GM19468 (cell line): ENCODE measurements around the gene GRAMD1B.

ENCODE experiments used
- ATAC-seq: cut with Tn5 transposase; IDR thresholded peaks from one replicate; pipeline ENCODE4 v1.9.1; 2021; ENCODE audit warnings: mild to moderate bottlenecking, moderate library complexity, moderate number of reproducible peaks; ENCODE audit not compliant: unreplicated experiment; ENCODE audit errors: extremely low read depth

Gene GRAMD1B

DNA sequence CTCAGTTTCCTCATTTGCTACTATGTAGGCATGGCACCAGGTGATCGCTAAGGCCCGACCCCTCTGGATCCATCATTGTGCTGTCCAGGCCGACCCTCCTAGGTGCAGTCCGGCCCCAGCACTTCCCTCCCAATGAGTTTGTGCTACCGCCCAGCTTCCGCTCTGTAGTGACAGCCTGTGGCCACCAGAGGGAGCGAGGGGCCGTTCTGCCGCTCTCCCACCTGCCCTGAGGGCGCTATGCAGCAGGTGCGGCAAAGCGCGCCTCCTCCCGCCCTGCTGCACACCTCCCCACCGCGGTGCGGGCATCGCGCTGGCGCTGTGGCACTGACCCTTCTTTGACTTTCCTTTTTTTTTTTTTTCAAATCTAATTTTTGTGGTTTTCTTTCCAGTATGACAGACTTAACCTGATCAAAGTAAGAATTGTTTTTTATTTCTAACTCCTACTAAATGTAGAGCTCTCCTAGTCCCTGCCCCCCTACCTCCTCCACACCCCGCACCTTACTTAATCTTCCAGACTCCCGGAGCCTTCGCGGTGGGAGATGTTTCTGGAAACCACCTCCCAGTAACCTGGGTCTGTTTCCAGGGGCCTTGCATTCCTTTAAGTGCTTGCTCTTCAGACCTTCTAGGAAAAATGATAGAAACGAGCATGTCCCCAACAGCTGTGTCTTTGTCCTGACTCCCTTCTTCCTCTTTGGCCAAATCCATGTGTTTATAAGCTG is 150.6 kb downstream of the GRAMD1B start:
- ATAC-seq = peak; percentile 79

DNA sequence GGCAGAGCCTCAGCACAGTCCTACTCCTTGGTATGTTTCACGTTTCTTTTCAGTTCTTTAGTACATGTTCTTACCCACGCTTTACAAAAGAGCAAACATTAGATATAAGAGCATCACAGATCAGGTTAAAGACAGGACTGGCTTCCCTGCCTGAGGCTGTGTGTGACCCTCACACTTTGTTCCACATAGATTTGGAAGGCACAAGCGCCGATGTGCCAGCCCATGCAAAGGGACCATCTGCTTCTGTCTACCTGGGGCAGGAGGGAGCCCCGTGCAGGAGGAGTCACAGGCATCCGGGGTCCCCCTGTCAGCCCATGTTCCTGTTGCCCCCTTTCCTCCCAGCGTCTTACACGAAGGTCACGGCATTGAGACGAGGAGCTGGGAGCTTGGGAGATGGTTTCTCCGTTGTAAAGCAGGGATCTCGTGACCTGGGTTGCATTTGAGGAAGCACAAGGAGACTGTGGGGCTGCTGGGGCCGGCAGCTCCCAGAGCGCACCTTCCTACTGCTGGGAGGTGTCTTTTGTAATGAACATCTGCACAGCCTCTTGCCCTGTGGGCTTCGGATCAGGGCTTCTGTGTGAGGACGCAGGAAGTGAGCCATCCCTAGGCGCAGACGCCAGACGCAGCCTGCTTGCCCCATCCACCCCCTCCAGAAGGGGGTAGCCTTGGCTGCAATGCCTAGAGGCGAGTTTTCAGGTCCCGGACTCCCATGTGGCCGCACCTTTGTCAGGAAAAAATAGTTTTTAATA is 151.8 kb downstream of the GRAMD1B start:
- ATAC-seq = no peak

DNA sequence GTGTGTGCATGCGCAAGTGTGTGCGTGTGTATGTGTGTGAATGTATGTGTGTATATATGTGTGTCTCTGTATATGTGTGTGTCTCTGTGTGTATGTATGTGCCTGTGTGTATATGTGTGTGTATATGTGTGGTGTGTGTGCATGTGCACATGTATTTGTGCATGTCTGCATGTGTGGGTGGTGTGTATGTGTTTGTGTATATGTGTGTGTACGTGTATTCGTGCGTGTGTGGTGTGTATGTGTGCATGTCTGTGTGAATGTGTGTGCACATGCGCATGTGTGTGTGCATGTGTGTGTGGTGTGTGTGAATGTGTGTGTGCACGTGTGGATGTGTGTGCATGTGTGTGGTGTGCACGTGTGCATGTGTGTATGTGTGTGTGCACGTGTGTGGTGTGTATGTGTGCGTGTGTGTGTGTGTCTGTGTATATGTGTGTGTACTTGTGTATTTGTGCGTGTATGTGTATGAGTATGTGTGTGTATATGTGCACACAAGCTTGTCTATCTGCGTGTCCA is 153.0 kb downstream of the GRAMD1B start:
- ATAC-seq = no peak

DNA sequence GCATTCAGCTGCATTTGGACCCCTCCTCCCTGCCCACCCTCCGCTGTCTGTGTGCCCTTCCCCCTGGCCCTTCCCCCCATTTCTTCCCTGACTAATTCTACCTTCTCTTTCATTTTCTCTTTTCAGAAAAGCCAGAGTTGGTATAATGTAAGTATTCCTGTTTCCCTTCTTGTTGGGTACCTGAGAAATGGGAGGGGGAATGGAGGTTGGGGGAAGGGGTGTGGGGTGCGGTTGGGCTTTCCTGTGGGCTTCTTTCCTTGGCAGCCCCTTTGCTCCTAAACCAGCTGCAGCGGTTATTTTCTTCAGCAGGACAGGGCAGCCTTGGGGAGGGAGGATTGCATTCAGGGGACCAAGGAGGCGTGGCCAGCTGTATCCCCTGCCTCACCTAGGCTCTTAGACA is 154.1 kb downstream of the GRAMD1B start:
- no peak for ATAC-seq

DNA sequence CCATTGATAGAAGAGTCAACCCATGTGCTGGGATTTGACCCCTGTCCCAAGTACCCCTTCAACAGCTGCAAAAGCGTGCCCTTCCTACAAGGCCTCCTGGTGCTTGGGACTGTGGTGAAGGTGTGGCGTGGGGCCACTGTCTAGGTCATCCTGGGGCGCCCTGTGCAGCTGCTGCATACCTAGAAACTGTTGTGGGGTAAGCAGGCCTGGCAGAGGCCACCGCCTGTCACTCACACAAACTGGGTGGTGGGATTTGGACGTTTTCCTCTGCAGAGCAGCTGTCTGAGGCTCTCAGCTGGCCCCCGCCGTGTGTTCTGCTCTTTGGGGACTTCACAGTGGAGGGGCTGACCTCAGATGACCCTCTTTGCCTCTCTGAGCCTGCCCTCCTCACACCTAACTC is 154.7 kb downstream of the GRAMD1B start:
- no peak for ATAC-seq

DNA sequence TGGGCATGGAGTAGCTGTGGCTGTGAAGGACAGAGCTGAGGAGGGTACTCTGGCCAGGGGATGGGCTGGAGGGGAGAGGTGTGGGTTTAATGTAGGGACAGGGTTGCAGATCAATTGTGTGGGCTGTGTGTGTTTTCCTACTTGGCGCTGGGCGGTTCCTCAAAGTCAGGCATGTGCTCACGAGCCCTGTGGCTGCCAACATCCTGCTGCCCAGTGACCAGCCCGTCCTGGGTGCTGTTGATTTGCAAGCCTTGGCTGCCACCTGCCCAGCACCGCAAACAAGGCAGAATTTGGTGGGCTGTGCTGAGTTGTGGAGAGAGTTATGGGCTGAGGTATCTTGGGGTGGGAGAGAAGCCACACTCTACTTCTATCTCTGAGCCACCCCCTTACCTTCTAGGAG is 155.1 kb downstream of the GRAMD1B start:
- ATAC-seq = no peak

DNA sequence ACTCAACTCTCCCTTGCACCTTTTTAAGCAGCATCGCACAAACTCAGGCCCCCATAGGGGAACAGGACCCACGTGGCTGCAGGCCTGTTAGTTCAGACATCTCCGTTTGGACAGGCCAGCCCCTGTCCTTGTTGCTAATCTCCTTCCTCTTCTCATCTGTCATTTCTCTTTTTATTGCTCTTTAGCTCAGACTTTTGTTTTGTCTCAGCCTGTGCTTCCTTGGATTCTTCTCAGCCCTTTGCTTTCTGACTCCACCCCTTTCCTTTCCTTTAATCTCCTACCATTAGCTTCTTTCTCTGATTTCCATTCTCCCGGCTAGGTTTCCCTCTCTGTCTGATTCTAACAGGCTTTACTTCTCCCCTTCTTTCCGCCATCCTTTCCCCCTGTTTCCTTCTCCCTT is 155.6 kb downstream of the GRAMD1B start:
- no peak for ATAC-seq

DNA sequence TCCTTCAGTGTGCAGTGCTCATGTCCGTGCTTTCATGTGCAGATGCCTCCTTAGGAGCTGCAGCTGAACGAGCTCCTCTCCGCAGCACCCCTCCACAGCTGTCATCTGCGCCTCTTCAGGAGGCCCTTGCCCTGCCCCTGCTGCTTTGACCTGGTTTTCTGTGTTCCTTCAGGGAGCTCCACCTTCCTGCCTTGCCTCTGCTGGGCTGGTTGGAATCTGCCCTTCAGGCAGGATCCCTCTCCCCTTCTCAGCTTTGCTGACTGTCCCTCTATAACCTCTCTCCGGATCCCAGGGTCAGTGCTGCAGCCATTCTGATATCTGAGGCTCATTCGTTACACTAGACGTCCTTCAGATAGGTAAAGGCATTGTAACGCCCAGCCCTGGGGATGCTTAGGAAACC is 156.5 kb downstream of the GRAMD1B start:
- no peak for ATAC-seq

DNA sequence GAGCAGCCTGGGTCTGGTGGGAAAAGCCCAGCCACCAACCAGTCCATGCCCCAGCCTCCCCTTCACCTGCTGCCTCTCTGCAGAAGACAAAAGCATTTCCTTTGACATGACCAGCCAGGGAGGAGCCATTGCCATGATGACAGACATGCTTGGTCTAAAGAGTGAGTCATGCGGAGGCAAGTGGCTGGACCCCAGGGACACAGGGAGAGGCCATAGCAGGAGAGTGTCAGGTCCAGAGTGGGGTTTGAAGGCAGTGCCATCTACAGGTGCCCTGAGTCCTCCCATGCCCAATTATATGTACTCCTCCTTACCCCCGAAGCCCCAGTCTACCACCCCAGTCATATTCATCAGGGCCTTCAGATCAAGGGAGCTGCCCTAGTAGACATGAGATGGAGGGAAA is 157.0 kb downstream of the GRAMD1B start:
- no peak for ATAC-seq

DNA sequence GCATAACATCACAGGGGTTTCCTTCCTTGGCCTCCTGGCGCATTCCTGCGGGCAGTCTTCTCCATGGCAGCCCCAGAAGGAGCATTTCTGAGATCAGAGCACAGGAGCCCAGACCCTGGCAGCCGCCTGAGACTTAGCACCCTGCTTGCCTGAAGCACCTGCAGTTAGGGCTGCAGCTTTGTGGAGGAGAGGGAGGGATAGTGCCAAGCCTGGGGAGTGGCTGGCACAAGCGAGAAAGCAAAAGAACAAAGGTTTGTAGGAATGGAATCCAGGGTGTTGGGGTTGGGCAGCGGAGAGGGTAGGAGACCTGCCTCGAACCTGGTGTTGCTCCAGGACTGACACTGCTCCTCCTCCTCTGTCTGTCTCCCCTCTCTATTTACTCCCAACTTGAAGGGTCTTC is 157.5 kb downstream of the GRAMD1B start:
- ATAC-seq = no peak

DNA sequence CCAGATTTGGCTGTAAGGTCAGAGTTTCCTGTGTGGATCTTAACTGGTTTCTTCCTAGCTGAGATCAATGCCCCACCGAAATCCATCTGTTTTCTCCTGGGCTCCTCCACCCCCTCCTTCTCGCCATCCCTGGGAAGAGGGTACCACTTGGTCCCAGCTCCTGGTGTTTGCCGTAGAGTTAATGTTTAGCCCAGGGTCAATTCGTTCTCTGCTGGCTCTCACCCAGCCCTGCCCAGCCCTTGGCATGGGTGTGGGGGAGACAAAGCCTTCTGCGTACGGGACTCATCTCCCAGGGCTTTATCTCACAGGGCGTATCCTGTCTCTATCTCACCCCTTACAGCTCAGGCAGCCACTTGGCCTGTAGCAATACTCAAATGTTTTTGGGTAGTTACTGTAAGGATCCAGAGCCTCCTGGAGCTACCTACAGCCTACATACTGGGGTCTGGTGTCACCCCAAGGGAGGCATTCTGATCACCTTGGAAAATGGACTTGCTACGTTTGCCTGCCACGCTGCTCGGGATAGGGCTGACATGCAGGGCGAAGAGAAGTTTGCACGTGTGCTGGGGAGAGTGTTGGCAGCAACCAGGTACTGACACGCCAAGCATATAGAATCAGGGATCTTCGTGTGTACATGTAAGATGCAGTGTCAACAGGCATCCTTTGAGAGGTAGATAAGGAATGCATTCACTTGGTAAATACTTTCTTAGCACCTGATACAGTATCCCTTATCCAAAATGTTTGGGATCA is 158.2 kb downstream of the GRAMD1B start:
- no peak for ATAC-seq

DNA sequence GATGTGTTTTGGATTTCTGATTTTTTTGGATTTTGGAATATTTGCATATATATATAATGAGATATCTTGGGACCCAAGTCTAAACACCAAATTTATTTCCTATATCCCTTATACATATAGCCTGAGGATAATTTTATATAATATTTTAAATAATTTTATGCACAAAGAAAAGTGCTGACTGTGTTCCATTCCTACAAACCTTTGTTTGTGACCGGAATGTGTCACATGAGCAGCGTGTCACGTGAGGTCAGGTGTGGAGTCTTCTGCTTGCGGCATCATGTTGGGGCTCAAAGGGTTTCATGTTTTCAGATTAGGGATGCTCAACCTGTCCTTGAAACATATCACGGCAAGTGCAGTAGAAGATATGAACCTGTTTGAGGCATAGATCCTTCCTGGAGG is 158.8 kb downstream of the GRAMD1B start:
- ATAC-seq = no peak

DNA sequence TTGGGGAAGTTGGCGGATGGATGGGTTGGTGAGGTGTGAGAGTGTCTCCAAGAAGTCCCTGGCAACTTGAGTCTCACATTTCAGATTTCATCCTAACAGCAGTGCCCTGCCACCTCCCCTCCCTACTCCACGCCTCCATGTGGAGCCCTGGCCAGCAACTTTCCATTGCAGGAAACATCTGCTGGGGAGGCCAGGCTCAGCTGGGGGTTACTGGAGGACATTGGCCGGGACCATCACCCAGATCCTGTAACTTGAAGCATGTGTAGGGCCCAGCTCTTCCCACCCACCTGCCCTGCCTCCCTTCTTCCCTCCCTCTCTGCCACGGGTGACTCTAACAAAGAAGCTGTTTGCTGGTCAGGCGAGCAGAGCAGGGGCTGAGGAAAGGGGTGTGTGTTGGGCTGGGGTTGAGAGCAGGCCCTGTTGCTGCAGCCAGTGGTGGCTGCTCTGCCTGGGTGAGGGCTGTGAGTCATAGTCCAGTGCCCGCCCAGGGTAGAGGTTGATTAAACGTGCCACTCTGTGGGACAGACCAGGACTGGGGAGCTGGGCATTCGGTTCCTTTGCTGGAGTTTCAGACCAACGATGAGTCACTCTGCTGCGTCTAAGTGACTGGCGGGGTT is 160.3 kb downstream of the GRAMD1B start:
- no peak for ATAC-seq

DNA sequence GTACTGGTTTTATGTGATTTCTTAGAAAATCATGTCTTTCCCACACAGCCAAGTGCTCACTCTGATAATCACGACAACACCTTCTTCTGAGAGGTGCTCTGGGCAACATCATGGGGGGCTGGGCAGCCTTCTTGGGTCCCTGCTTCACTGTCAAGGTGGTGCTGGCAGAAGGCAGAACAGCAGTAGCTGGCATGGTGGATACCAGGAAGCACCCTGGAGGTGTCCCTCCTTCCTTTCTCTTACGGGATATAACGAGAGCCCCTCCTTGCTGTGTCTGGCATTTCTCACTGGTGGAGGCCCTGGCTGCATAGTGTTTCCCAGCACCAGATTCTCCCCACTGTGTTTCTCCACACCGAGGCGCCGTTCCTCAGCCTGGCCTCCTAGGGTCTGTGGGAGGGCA is 163.5 kb downstream of the GRAMD1B start:
- ATAC-seq = no peak

DNA sequence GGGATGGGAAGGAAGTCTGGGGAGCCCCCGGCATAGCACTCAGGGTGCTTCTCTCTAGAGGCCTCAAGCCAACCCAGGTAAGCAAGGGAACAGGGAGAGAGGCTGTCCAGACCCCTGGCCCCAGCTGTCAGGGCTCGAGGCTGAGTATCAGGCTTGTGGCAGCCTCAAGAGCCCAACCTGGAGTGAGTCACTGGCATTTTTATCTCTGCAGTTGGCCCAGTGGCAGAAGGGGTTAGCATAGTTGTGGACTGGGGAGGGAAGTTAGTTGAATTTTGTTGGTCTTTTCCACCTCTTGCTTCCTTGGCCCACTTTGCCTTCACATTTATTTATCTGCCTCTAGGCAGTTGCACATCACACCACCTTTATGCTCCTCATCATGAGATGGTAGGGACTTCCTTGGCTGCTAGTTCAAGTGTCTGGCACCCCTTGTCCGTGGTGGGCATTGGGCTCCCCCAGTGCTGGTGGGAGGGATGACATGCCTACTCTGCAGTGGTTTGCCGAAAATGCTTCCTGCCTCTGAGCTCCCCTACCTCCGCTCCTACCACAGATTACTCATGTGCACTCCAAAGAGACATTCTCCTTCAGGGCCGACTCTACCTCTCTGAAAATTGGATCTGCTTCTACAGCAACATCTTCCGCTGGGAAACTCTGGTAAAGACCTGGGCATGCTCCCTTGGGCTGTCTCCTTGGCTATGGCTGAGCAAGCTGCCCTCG is 164.3 kb downstream of the GRAMD1B start:
- ATAC-seq = no peak

DNA sequence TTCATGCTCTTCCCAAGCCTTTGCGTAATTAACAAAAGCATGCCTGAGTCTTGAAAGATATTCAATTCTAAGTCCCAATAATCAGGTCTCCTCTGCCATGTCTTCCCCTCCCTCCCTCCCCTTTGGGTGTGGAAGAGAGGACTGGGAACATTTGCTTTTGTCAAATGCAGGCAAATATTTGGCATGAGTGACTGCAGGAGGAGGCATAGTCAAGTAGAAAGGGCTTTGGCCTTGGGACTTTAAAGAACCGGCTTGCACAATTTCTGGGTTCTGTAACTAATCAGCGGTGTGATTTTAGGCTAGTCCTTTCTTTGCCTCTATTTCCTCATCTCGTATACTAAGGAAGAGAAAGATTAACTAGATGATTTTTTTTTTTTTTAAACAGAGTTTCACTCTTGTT is 164.9 kb downstream of the GRAMD1B start:
- no peak for ATAC-seq

DNA sequence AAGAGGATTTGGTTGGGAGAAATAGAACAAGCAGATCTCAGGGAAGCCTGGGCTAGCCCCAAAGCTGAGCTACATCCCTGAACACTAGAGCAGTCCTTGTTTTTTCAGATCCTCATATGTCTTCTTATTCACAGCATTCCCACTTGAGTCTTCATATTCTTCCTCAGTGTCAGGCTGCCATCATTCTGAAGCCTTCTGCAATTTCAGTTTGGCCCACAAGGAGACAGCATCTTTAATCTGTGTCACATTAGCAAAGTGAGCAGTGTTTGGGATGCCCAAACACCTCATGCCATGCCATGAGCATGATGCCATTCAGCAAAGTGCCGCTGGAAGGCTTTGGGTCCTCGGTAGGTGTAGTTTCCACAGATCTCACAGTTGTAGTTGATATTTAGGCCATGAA is 167.8 kb downstream of the GRAMD1B start:
- ATAC-seq = no peak

DNA sequence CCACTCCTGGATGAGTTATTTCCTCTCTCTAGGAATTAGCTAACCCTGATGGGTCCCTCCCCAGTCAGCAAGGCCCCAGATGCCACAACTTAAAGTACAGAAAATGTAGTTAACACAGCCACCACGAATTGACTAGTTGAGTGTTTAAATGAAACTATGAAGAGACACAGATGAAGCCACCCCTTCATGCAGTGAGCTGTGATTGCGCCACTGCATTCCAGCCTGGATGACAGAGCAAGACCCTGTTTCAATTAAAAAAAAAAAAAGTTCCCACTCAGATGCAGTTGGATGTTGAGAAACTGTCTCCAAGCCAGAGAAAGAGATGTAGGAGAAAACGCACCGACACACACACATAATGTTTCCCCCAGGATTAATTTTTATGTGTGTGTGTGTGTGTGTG is 171.1 kb downstream of the GRAMD1B start:
- no peak for ATAC-seq

DNA sequence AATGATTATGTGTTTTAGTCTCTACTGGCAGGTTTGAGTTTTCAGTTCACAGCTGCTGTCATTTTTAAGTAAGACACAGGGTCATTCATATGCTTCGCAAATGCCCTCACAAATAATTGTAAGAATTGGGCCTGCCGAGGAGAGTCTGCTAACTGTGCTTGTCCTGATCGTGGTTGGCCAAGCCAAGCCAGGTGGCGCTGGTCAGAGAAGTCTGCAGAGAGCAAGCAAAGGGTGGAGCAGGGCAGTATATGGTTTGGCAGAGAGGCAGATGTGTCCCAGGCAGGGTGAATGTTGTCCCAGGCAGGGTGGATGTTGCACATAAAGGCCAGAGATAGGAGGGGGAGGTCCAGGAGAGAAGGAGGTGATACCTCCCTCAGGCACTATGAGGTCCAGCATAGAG is 171.7 kb downstream of the GRAMD1B start:
- ATAC-seq = no peak

DNA sequence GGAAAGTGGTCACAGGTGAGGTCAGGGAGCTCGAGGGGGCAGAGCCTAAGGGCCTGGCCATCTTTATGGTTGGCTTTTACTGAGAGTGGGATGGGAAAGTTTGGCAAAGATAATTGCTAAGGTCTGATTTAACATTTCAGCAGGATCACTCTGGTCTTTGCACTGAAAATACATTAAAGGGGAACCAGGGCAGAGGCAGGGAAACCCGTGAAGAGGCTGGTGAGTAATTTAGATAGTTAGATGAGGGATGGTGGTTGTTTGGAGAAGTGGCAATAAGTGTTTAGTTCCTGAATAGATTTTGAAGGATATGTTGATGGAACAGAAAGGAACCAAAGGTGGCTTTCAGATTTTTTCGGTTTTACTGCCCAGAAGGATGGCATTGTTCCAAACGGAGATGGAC is 173.6 kb downstream of the GRAMD1B start:
- ATAC-seq = no peak
